ENCODE measurements around the gene SPSB1. TPM values are rescaled to one million over a fixed set of nuclear protein-coding genes. Genes with fewer than 3 reads are reported as not detected.
"Not testable (repeated sequence)": the region's sequence is repeated elsewhere in the genome, so short reads cannot be mapped to it uniquely, and the experiment has no call there.

The SPSB1 gene
- total RNA-seq, 2 experiments from 2014 or later, result 8.2 to 9.0 TPM

- H3K36me3 Mint-ChIP-seq, result no peaks in the 10 kb centered on the region
- no peaks in the 10 kb centered on the region for H3K27me3 Mint-ChIP-seq
- DNase-seq (no peak), ATAC-seq (no peak)
- no peak overlapping the region for H3K27ac Mint-ChIP-seq
- H3K4me1 Mint-ChIP-seq, result no peaks in the 10 kb centered on the region
- no peaks in the 10 kb centered on the region for H3K9me3 Mint-ChIP-seq (ENCODE audit: low read depth)
- no peak overlapping the region for H3K4me3 Mint-ChIP-seq
- CTCF ChIA-PET, result interaction anchor here (0.6 to 1.0 kb wide), 3 partner anchors 27 to 273 kb away, joined by 3 read pairs; no protein-coding TSS in a partner anchor
Observed at GRCh38 chr1:9371951-9372350, 79.3 kb downstream of the SPSB1 start.

- no peak for ATAC-seq
- Mint-ChIP-seq H3K4me3 (no peak overlapping the region), H3K27me3 (no peaks in the 10 kb centered on the region), H3K27ac (no peak overlapping the region), H3K36me3 (no peaks in the 10 kb centered on the region), H3K4me1 (no peaks in the 10 kb centered on the region), H3K9me3 (ENCODE audit: low read depth) (no peaks in the 10 kb centered on the region)
- CTCF ChIA-PET, result no interaction called here
- DNase-seq, result no peak
Observed at GRCh38 chr1:9373619-9374018, 80.9 kb downstream of the SPSB1 start.

GRCh38 chr1:9374748-9375341 lies 82.2 kb downstream of the SPSB1 start:
- Mint-ChIP-seq H3K27ac (no peak overlapping the region), H3K36me3 (no peaks in the 10 kb centered on the region), H3K9me3 (ENCODE audit: low read depth) (no peaks in the 10 kb centered on the region), H3K27me3 (no peaks in the 10 kb centered on the region), H3K4me1 (no peaks in the 10 kb centered on the region), H3K4me3 (no peak overlapping the region)
- DNase-seq (no peak), ATAC-seq (no peak)
- CTCF ChIA-PET, result no interaction called here

- CTCF ChIA-PET, result interaction anchor here (0.6 kb wide), 1 partner anchor 82 kb away, joined by 3 read pairs; no protein-coding TSS in a partner anchor
- ATAC-seq (no peak), DNase-seq (no peak)
- Mint-ChIP-seq H3K4me1 (no peaks in the 10 kb centered on the region), H3K9me3 (ENCODE audit: low read depth) (no peaks in the 10 kb centered on the region), H3K27ac (no peak overlapping the region), H3K27me3 (no peaks in the 10 kb centered on the region), H3K36me3 (no peaks in the 10 kb centered on the region), H3K4me3 (no peak overlapping the region)
Observed at GRCh38 chr1:9375912-9376311, 83.2 kb downstream of the SPSB1 start.

GRCh38 chr1:9376430-9376829 lies 83.7 kb downstream of the SPSB1 start:
- Mint-ChIP-seq H3K9me3 (ENCODE audit: low read depth) (no peaks in the 10 kb centered on the region), H3K4me1 (no peaks in the 10 kb centered on the region), H3K27me3 (no peaks in the 10 kb centered on the region), H3K27ac (no peak overlapping the region), H3K36me3 (no peaks in the 10 kb centered on the region), H3K4me3 (no peak overlapping the region)
- CTCF ChIA-PET, result no interaction called here
- no peak for DNase-seq
- no peak for ATAC-seq

GRCh38 chr1:9376886-9377333 lies 84.2 kb downstream of the SPSB1 start:
- Mint-ChIP-seq H3K27me3 (no peaks in the 10 kb centered on the region), H3K4me3 (no peak overlapping the region), H3K4me1 (no peaks in the 10 kb centered on the region), H3K36me3 (no peaks in the 10 kb centered on the region), H3K9me3 (ENCODE audit: low read depth) (no peaks in the 10 kb centered on the region), H3K27ac (no peak overlapping the region)
- ATAC-seq (no peak), DNase-seq (no peak)
- CTCF ChIA-PET, result no interaction called here

GRCh38 chr1:9378801-9379200 lies 86.1 kb downstream of the SPSB1 start:
- no peak for DNase-seq
- Mint-ChIP-seq H3K9me3 (ENCODE audit: low read depth) (no peaks in the 10 kb centered on the region), H3K4me3 (no peak overlapping the region), H3K27me3 (no peaks in the 10 kb centered on the region), H3K27ac (no peak overlapping the region), H3K36me3 (no peaks in the 10 kb centered on the region), H3K4me1 (no peaks in the 10 kb centered on the region)
- CTCF ChIA-PET, result no interaction called here
- ATAC-seq, result no peak

- ATAC-seq, result no peak
- no peak overlapping the region for H3K4me3 Mint-ChIP-seq
- no peaks in the 10 kb centered on the region for H3K9me3 Mint-ChIP-seq (ENCODE audit: low read depth)
- H3K4me1 Mint-ChIP-seq, result no peaks in the 10 kb centered on the region
- H3K27ac Mint-ChIP-seq, result no peak overlapping the region
- CTCF ChIA-PET, result no interaction called here
- no peak for DNase-seq
- peaks cover 6% of the 10 kb centered on the region for H3K27me3 Mint-ChIP-seq
- no peaks in the 10 kb centered on the region for H3K36me3 Mint-ChIP-seq
Observed at GRCh38 chr1:9380711-9381110, 88.0 kb downstream of the SPSB1 start.

- H3K4me3 Mint-ChIP-seq, result no peak overlapping the region
- ATAC-seq (no peak), DNase-seq (no peak)
- CTCF ChIA-PET, result interaction anchor here (0.6 kb wide), 1 partner anchor 361 kb away, joined by 3 read pairs; no protein-coding TSS in a partner anchor
- no peak overlapping the region for H3K27ac Mint-ChIP-seq
- peaks cover 14% of the 10 kb centered on the region for H3K27me3 Mint-ChIP-seq
- no peaks in the 10 kb centered on the region for H3K36me3 Mint-ChIP-seq
- peaks cover 4% of the 10 kb centered on the region for H3K4me1 Mint-ChIP-seq
- H3K9me3 Mint-ChIP-seq (ENCODE audit: low read depth), result no peaks in the 10 kb centered on the region
Observed at GRCh38 chr1:9382643-9383491, 90.2 kb downstream of the SPSB1 start.

- no peak overlapping the region for H3K4me3 Mint-ChIP-seq
- CTCF ChIA-PET, result interaction anchor here (1.2 kb wide), 1 partner anchor 10 kb away, joined by 3 read pairs; no protein-coding TSS in a partner anchor
- H3K9me3 Mint-ChIP-seq (ENCODE audit: low read depth), result no peaks in the 10 kb centered on the region
- DNase-seq (no peak), ATAC-seq (no peak)
- no peak overlapping the region for H3K27ac Mint-ChIP-seq
- H3K36me3 Mint-ChIP-seq, result no peaks in the 10 kb centered on the region
- H3K27me3 Mint-ChIP-seq, result peaks cover 20% of the 10 kb centered on the region
- H3K4me1 Mint-ChIP-seq, result peaks cover 5% of the 10 kb centered on the region
Observed at GRCh38 chr1:9384128-9384527, 91.4 kb downstream of the SPSB1 start.

GRCh38 chr1:9384751-9385245 lies 92.1 kb downstream of the SPSB1 start:
- Mint-ChIP-seq H3K27me3 (peaks cover 24% of the 10 kb centered on the region), H3K4me3 (no peak overlapping the region), H3K27ac (no peak overlapping the region), H3K4me1 (peaks cover 9% of the 10 kb centered on the region), H3K36me3 (no peaks in the 10 kb centered on the region), H3K9me3 (ENCODE audit: low read depth) (no peaks in the 10 kb centered on the region)
- CTCF ChIA-PET, result interaction anchor here (1.2 kb wide), 1 partner anchor 9 kb away, joined by 3 read pairs; no protein-coding TSS in a partner anchor
- ATAC-seq (no peak), DNase-seq (no peak)

- CTCF ChIA-PET, result interaction anchor here (1.2 kb wide), 1 partner anchor 9 kb away, joined by 3 read pairs; no protein-coding TSS in a partner anchor
- DNase-seq; H3K4me3 Mint-ChIP-seq; H3K36me3 Mint-ChIP-seq; H3K27ac Mint-ChIP-seq; H3K9me3 Mint-ChIP-seq (ENCODE audit: low read depth); ATAC-seq: not testable (repeated sequence)
- peaks cover 26% of the 10 kb centered on the region for H3K27me3 Mint-ChIP-seq
- peaks cover 11% of the 10 kb centered on the region for H3K4me1 Mint-ChIP-seq
Observed at GRCh38 chr1:9385392-9385791, 92.7 kb downstream of the SPSB1 start.

- DNase-seq (no peak), ATAC-seq (peak; percentile 39)
- CTCF ChIA-PET, result no interaction called here
- Mint-ChIP-seq H3K36me3 (no peaks in the 10 kb centered on the region), H3K4me1 (peaks cover 11% of the 10 kb centered on the region), H3K27ac (no peak overlapping the region), H3K4me3 (no peak overlapping the region), H3K9me3 (ENCODE audit: low read depth) (no peaks in the 10 kb centered on the region), H3K27me3 (peaks cover 32% of the 10 kb centered on the region)
Observed at GRCh38 chr1:9385801-9386573, 93.3 kb downstream of the SPSB1 start.

Data from activated CD8-positive, alpha-beta memory T cell treated with anti-CD3 and anti-CD28 coated beads, Interleukin-2, amount 10 ng/mL, durations not matched to agents 7 days and 5 days (primary cell).